HG03159 (cell line): Measurements from ENCODE around the gene SLC35F4.
"Not testable (repeated sequence)": the region's sequence is repeated elsewhere in the genome, so short reads cannot be mapped to it uniquely, and the experiment has no call there.

Experiments
- ATAC-seq: cut with Tn5 transposase; IDR thresholded peaks from one replicate; pipeline ENCODE4 v1.9.1; 2021; ENCODE audit warnings: mild to moderate bottlenecking, moderate library complexity; ENCODE audit not compliant: unreplicated experiment

The SLC35F4 gene

GRCh38 chr14:57865403-57866198, at the start of gene SLC35F4:
TSS of gene SLC35F4 (minus strand) at chr14:57866092.
- ATAC-seq = no peak

GRCh38 chr14:57909626-57910025, 43.7 kb upstream of the SLC35F4 start:
- no peak for ATAC-seq

GRCh38 chr14:57903954-57904353, 38.1 kb upstream of the SLC35F4 start:
- ATAC-seq = no peak

- ATAC-seq = no peak
Measured at GRCh38 chr14:57898837-57899572, 33.1 kb upstream of the SLC35F4 start.

- ATAC-seq = no peak
Measured at GRCh38 chr14:57897144-57897748, 31.4 kb upstream of the SLC35F4 start.

GRCh38 chr14:57889245-57889644, 23.4 kb upstream of the SLC35F4 start:
- no peak for ATAC-seq

GRCh38 chr14:57884175-57884574, 18.3 kb upstream of the SLC35F4 start:
- ATAC-seq = no peak

GRCh38 chr14:57883061-57883460, 17.2 kb upstream of the SLC35F4 start:
- no peak for ATAC-seq

- no peak for ATAC-seq
Measured at GRCh38 chr14:57879516-57879915, 13.6 kb upstream of the SLC35F4 start.

- ATAC-seq = no peak
Measured at GRCh38 chr14:57875985-57876384, 10.1 kb upstream of the SLC35F4 start.

GRCh38 chr14:57875296-57875695, 9.4 kb upstream of the SLC35F4 start:
- ATAC-seq = no peak

GRCh38 chr14:57871459-57872080, 5.7 kb upstream of the SLC35F4 start:
- peak; percentile 84 for ATAC-seq

- peak; percentile 15 for ATAC-seq
Measured at GRCh38 chr14:57870686-57871457, 5.0 kb upstream of the SLC35F4 start.

GRCh38 chr14:57869617-57870016, 3.7 kb upstream of the SLC35F4 start:
- ATAC-seq = no peak

- no peak for ATAC-seq
Measured at GRCh38 chr14:57866199-57866705, 360 bp upstream of the SLC35F4 start.

GRCh38 chr14:57865066-57865402, 858 bp downstream of the SLC35F4 start:
- ATAC-seq = no peak

GRCh38 chr14:57864659-57865058, 1.2 kb downstream of the SLC35F4 start:
- no peak for ATAC-seq

GRCh38 chr14:57863471-57863870, 2.4 kb downstream of the SLC35F4 start:
- no peak for ATAC-seq

- not testable (repeated sequence) for ATAC-seq
Measured at GRCh38 chr14:57855666-57856065, 10.2 kb downstream of the SLC35F4 start.

- ATAC-seq = no peak
Measured at GRCh38 chr14:57854571-57854970, 11.3 kb downstream of the SLC35F4 start.
